DOHH2 (cell line): ENCODE measurements around the gene C3AR1.

ENCODE experiments used
- CTCF ChIP-seq: fragments of 200-600 bp; sonication (generic); IDR thresholded peaks from one replicate; pipeline ENCODE4 v1.5.1; 2014; ENCODE audit warnings: antibody characterized with exemption, mild to moderate bottlenecking, low read depth, low read length; ENCODE audit not compliant: poor library complexity, severe bottlenecking
- EZH2phosphoT487 ChIP-seq: fragments of 200-600 bp; sonication (generic); IDR thresholded peaks from 2 replicates; pipeline ENCODE4 v1.6.1; 2017; ENCODE audit warnings: borderline replicate concordance, mild to moderate bottlenecking, antibody characterized with exemption, low read length, moderate library complexity, mixed read lengths

GRCh38 chr12:8089716-8090115, 23.6 kb upstream of the C3AR1 start:
- TF ChIP-seq CTCF, result no peak
- no peak for TF ChIP-seq EZH2phosphoT487
